Lower lobe of right lung (tissue), 2 donors: ENCODE data around the gene LINC00237. TPM values are rescaled to one million over a fixed set of nuclear protein-coding genes. Genes with fewer than 3 reads are reported as not detected.

Experiments
- ATAC-seq, 2 donors: fragments of 200-7000 bp; cut with Tn5 transposase; one replicate each; pipeline ENCODE4 v1.9.1; 2020 to 2022; ENCODE audit warnings: mild to moderate bottlenecking in 2 of 2, moderate library complexity in 2 of 2
- DNase-seq: peaks from one replicate; pipeline ENCODE4 v3.0.0-alpha.2; 2020
- H3K27ac ChIP-seq: fragments of 200-600 bp; one replicate; pipeline ENCODE4 v1.8.0; 2022
- H3K27me3 ChIP-seq: fragments of 200-600 bp; one replicate; pipeline ENCODE4 v1.8.0; 2022; ENCODE audit warnings: low read depth
- H3K36me3 ChIP-seq: fragments of 200-600 bp; one replicate; pipeline ENCODE4 v1.8.0; 2022; ENCODE audit warnings: mild to moderate bottlenecking
- H3K4me1 ChIP-seq: fragments of 200-600 bp; one replicate; pipeline ENCODE4 v1.8.0; 2022
- H3K4me3 ChIP-seq: fragments of 200-600 bp; one replicate; pipeline ENCODE4 v1.8.0; 2022; ENCODE audit warnings: mild to moderate bottlenecking
- H3K9me3 ChIP-seq: fragments of 200-600 bp; one replicate; pipeline ENCODE4 v1.8.0; 2022
- CTCF ChIP-seq: fragments of 200-600 bp; IDR thresholded peaks from one replicate; pipeline ENCODE4 v1.8.0; 2022; ENCODE audit warnings: antibody characterized with exemption, mild to moderate bottlenecking
- intact Hi-C: fragments of 100-400 bp; cut with DNase I; formaldehyde crosslinking; loops from one replicate; pipeline ENCODE4 v1.11.0; 2022
- total RNA-seq: library from RNA; stranded (reverse); fragmentation: NEBNext Ultra II Directional; extraction: Animal tissue kit (Norgen Biotek cat#: 25700); gene quantifications from one replicate; pipeline ENCODE4 v1.2.1, GENCODE V29; 2021
- donor health status: DM: no; HTN: yes; CAD: no; lungs with severe emphysema.

LINC00237 gene
- total RNA-seq, 1 donor from 2014 or later: not detected

- Histone ChIP-seq H3K9me3 (no peaks in the 10 kb centered on the region), H3K4me1 (no peaks in the 10 kb centered on the region), H3K27me3 (no peaks in the 10 kb centered on the region), H3K36me3 (peaks cover 14% of the 10 kb centered on the region), H3K4me3 (no peak overlapping the region), H3K27ac (no peak overlapping the region)
- TF ChIP-seq CTCF: no peak
- ATAC-seq (no peak), DNase-seq (no peak)
- intact Hi-C loops: no loop called here
Observed at GRCh38 chr20:21139881-21140566, 33.9 kb upstream of the LINC00237 start.

- DNase-seq (no peak), ATAC-seq (no peak)
- no peak overlapping the region for H3K4me3 ChIP-seq
- no peak overlapping the region for H3K27ac ChIP-seq
- H3K27me3 ChIP-seq: no peaks in the 10 kb centered on the region
- no peak for TF ChIP-seq CTCF
- no peaks in the 10 kb centered on the region for H3K4me1 ChIP-seq
- H3K36me3 ChIP-seq: peaks cover 29% of the 10 kb centered on the region
- intact Hi-C loops: no loop called here
- no peaks in the 10 kb centered on the region for H3K9me3 ChIP-seq
Observed at GRCh38 chr20:21137078-21137477, 30.9 kb upstream of the LINC00237 start.

- DNase-seq: no peak
- no peak for TF ChIP-seq CTCF
- ATAC-seq: no peak
- peaks cover 33% of the 10 kb centered on the region for H3K36me3 ChIP-seq
- intact Hi-C loops: no loop called here
- no peaks in the 10 kb centered on the region for H3K9me3 ChIP-seq
- no peak overlapping the region for H3K27ac ChIP-seq
- H3K27me3 ChIP-seq: no peaks in the 10 kb centered on the region
- no peak overlapping the region for H3K4me3 ChIP-seq
- no peaks in the 10 kb centered on the region for H3K4me1 ChIP-seq
Observed at GRCh38 chr20:21136015-21136732, 30.0 kb upstream of the LINC00237 start.

- no peak for ATAC-seq
- Histone ChIP-seq H3K36me3 (peaks cover 38% of the 10 kb centered on the region), H3K9me3 (no peaks in the 10 kb centered on the region)
Observed at GRCh38 chr20:21134883-21135493, 28.8 kb upstream of the LINC00237 start.

More at GRCh38 chr20:21134883-21135493, 28.8 kb upstream of the LINC00237 start:
- intact Hi-C loops: no loop called here
- H3K27ac ChIP-seq: no peak overlapping the region
- H3K27me3 ChIP-seq: no peaks in the 10 kb centered on the region
- TF ChIP-seq CTCF: no peak
- no peak overlapping the region for H3K4me3 ChIP-seq
- H3K4me1 ChIP-seq: no peaks in the 10 kb centered on the region
- DNase-seq: no peak
